Thoracic aorta (tissue), 2 donors: Measurements from ENCODE around the gene RALGDS. TPM values are rescaled to one million over a fixed set of nuclear protein-coding genes. Genes with fewer than 3 reads are reported as not detected.

Source experiments
- ATAC-seq: fragments of 150-250 bp; one replicate; pipeline ENCODE4 v1.8.0; 2017; ENCODE audit warnings: low read depth; ENCODE audit not compliant: insufficient number of reproducible peaks, low FRiP score
- DNase-seq: peaks from one replicate; pipeline ENCODE4 v3.0.0-alpha.2; 2020; ENCODE audit warnings: low spot score
- H3K27ac ChIP-seq, 2 donors: fragments of 200-600 bp; sonication (generic); 1 replicate in 1 of 2; 2 replicates in 1 of 2; pipeline ENCODE4 v1.5.1; 2016; ENCODE audit warnings: mild to moderate bottlenecking in 2 of 2, moderate library complexity in 2 of 2
- H3K27me3 ChIP-seq: fragments of 200-600 bp; sonication (generic); replicated peaks from 2 replicates; pipeline ENCODE4 v1.6.0; 2016; ENCODE audit warnings: mild to moderate bottlenecking; ENCODE audit not compliant: insufficient read depth
- H3K36me3 ChIP-seq: fragments of 200-600 bp; sonication (generic); one replicate; pipeline ENCODE4 v1.5.1; 2016
- H3K4me1 ChIP-seq, 2 donors: fragments of 200-600 bp; sonication (generic); 1 replicate in 1 of 2; 2 replicates in 1 of 2; pipeline versions ENCODE4 v1.5.1 to v1.6.0; 2016; ENCODE audit warnings: low read depth in 2 of 2, mild to moderate bottlenecking in 1 of 2; ENCODE audit not compliant: control insufficient read depth in 1 of 2
- H3K4me3 ChIP-seq: fragments of 200-600 bp; sonication (generic); 2 replicates; pipeline ENCODE4 v1.5.1; 2016; ENCODE audit warnings: mild to moderate bottlenecking
- H3K9me3 ChIP-seq: fragments of 200-600 bp; sonication (generic); 2 replicates; pipeline ENCODE4 v1.5.1; 2016
- CTCF ChIP-seq: fragments of 200-600 bp; sonication (generic); IDR thresholded peaks from one replicate; pipeline ENCODE4 v1.5.1; 2019; ENCODE audit warnings: antibody characterized with exemption
- total RNA-seq, 2 donors: library from RNA; depleted of rRNA; stranded (reverse); fragments of >200 nt; gene quantifications; one replicate each; pipeline versions ENCODE4 v1.1.0 to v1.2.3, GENCODE V29; 2016

Gene RALGDS
- total RNA-seq, 2 donors from 2014 or later, result 30.3 to 98.8 TPM

GRCh38 chr9:133054194-133054890, 66.7 kb downstream of the RALGDS start:
- H3K27me3 ChIP-seq, result no peaks in the 10 kb centered on the region
- no peak overlapping the region for H3K4me3 ChIP-seq
- no peak overlapping the region for H3K27ac ChIP-seq
- H3K36me3 ChIP-seq, result peaks cover 52% of the 10 kb centered on the region
- H3K4me1 ChIP-seq, result peaks cover 0 to 12% of the 10 kb centered on the region in 2 donors
- H3K9me3 ChIP-seq, result no peaks in the 10 kb centered on the region
- no peak for ATAC-seq
- no peak for DNase-seq
- no peak for TF ChIP-seq CTCF

- H3K9me3 ChIP-seq, result no peaks in the 10 kb centered on the region
- no peaks in the 10 kb centered on the region for H3K27me3 ChIP-seq
- peaks cover 47% of the 10 kb centered on the region for H3K36me3 ChIP-seq
- H3K27ac ChIP-seq, result no peak overlapping the region
- H3K4me3 ChIP-seq, result no peak overlapping the region
- DNase-seq (no peak), ATAC-seq (no peak)
- TF ChIP-seq CTCF, result no peak
- peaks cover 0 to 12% of the 10 kb centered on the region in 2 donors for H3K4me1 ChIP-seq
Observed at GRCh38 chr9:133051966-133052539, 69.0 kb downstream of the RALGDS start.

GRCh38 chr9:133051281-133051900, 69.6 kb downstream of the RALGDS start:
- ATAC-seq (no peak), DNase-seq (no peak)
- Histone ChIP-seq H3K36me3 (peaks cover 49% of the 10 kb centered on the region), H3K9me3 (no peaks in the 10 kb centered on the region), H3K27me3 (no peaks in the 10 kb centered on the region), H3K4me3 (no peak overlapping the region), H3K27ac (no peak overlapping the region), H3K4me1 (peaks cover 0 to 12% of the 10 kb centered on the region in 2 donors)
- no peak for TF ChIP-seq CTCF

- peaks cover 49% of the 10 kb centered on the region for H3K36me3 ChIP-seq
- H3K27ac ChIP-seq, result no peak overlapping the region
- H3K4me3 ChIP-seq, result no peak overlapping the region
- no peaks in the 10 kb centered on the region for H3K9me3 ChIP-seq
- no peak for TF ChIP-seq CTCF
- no peak for DNase-seq
- no peaks in the 10 kb centered on the region for H3K27me3 ChIP-seq
- H3K4me1 ChIP-seq, result peaks cover 0 to 12% of the 10 kb centered on the region in 2 donors
- ATAC-seq, result no peak
Observed at GRCh38 chr9:133050781-133051180, 70.3 kb downstream of the RALGDS start.

- Histone ChIP-seq H3K27me3 (no peaks in the 10 kb centered on the region), H3K27ac (no peak overlapping the region), H3K36me3 (peaks cover 53% of the 10 kb centered on the region), H3K4me3 (no peak overlapping the region), H3K9me3 (no peaks in the 10 kb centered on the region), H3K4me1 (peaks cover 0 to 9% of the 10 kb centered on the region in 2 donors)
- ATAC-seq (no peak), DNase-seq (no peak)
- no peak for TF ChIP-seq CTCF
Observed at GRCh38 chr9:133050142-133050541, 70.9 kb downstream of the RALGDS start.
